Subcutaneous adipose tissue (tissue), 4 donors: ENCODE results near the gene GTPBP2. TPM values are rescaled to one million over a fixed set of nuclear protein-coding genes. Genes with fewer than 3 reads are reported as not detected.

ENCODE experiments used
- total RNA-seq, 4 donors: library from RNA; depleted of rRNA; stranded (reverse); fragments of >200 nt; gene quantifications; one replicate each; pipeline ENCODE4 v1.1.0, GENCODE V29; 2016
- TF ChIP-seq, protein P1 (sequence below): fragments of 450-650 bp; IDR thresholded peaks from one replicate; pipeline ENCODE4 v1.5.1; 2016; ENCODE audit warnings: low read depth, mild to moderate bottlenecking, control low read depth, antibody characterized with exemption, moderate library complexity

The GTPBP2 gene
- total RNA-seq, 4 donors from 2014 or later = 36.4 to 54.6 (median 46.0) TPM

DNA sequence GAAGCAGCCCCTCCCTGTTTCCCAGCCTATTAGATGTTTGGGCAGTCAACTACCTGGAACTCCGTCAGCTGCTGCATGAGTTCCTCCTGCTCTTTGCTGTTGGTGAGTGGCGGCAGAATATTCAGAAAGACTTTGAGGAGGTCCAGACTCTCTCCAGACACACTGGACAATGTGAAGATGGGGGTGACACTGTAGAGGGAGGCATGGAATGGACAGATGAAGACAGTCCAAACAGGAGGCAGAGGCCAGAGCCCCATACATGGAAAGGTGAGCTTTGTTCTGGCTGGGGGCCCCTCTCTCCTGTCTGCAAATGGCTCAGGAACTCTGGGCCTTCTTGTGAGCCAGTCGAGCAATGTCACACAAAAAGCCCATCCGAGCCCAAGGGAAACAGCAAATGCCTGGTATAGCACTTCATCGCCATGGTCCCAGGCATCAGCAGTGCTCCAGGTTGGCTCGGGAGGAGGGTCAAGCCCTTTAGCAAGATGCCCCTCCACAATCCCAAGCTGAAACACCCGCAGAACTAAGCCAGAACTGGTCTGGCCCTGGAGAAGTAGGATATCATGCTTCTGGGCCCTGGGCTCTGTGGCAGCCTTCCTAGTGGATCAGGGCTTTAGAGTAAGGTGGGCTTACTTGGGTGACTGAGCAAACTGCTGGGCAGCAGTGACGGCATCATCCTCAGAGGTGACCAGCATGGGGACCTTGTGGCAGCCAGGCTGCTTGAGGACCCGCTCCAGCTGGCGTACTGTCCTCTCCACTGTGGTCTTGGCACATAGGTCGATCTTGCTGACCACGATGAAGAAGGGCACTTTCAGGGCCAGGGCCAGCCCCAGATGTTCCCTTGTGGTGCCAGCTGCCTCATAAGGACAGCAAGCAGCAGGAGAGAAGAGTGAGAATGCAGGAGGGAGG lies 4.9 kb downstream of the GTPBP2 start:
- TF ChIP-seq, protein P1, sequence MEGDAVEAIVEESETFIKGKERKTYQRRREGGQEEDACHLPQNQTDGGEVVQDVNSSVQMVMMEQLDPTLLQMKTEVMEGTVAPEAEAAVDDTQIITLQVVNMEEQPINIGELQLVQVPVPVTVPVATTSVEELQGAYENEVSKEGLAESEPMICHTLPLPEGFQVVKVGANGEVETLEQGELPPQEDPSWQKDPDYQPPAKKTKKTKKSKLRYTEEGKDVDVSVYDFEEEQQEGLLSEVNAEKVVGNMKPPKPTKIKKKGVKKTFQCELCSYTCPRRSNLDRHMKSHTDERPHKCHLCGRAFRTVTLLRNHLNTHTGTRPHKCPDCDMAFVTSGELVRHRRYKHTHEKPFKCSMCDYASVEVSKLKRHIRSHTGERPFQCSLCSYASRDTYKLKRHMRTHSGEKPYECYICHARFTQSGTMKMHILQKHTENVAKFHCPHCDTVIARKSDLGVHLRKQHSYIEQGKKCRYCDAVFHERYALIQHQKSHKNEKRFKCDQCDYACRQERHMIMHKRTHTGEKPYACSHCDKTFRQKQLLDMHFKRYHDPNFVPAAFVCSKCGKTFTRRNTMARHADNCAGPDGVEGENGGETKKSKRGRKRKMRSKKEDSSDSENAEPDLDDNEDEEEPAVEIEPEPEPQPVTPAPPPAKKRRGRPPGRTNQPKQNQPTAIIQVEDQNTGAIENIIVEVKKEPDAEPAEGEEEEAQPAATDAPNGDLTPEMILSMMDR = no peak

DNA sequence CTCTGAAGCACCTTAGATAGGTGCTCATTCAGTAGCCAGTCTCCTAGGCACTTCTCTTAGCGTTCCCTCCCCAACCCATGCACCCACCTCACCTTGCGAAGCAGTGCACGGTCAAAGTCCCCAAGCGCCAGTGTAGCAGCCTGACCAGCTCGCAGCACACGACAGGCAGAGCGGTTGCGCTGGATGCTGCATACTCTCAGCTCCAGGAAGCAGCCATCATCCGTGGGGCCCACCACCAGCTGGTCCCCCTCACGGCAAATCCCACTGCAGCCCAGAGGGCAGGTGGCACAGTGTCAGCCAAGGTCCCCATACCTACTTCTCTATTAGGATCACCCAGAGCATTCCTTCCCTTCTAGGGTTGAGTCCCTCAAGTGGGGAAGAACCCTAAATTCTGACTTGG lies 6.5 kb downstream of the GTPBP2 start:
- TF ChIP-seq, protein P1 = no peak

DNA sequence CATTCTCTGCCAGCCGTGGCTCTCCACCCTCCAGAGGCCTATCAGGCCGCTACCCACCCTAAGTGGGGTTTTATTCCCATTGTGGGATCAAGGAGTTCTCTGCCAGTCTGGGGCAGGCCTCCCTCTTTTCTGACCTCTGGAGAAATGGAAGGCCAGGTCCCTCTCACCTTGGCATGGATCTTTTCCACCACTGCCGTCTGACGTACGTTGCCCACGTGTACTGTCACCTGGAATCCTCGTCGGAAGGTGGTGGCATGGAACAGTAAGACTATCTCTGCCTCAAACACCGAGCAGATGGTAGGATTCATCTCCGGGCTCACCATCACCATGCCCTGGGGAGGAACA lies 7.3 kb downstream of the GTPBP2 start:
- TF ChIP-seq, protein P1 = no peak

DNA sequence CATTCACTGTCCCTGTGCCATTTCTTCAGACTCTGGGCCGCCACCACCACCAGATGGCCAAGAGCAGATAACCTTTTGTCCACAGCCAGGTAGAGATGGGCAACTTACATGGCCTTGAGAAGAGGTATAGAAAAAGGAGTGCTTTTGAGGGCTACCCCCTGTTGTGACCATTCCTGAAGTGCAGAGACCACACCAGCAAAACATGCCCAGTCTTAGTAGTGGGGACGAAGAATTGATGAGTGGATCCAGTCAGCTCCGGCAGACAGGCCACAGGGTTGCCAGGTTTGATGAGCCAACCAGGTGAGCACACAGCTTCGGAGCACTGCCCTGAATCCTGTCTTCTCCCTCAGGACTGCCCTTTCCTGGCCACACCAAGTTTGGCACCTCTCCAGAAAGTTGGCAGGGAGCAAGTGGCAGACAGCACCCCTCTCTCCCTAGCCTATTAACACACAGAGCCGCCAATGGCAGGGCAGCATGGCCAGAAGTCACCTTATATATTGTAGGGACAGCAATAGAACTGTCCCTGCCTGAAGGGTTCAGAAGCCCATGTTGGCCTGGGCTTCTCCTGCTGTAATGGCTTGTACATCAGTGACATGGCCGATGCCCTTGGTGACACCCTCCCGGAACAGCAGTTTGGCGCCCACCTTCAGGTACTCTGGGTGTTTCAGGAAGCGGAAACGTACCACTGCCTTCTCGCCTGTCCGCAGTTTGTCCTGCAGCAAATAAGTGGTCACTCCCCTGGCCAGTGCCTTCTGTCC lies 7.8 kb downstream of the GTPBP2 start:
- TF ChIP-seq, protein P1 = no peak

DNA sequence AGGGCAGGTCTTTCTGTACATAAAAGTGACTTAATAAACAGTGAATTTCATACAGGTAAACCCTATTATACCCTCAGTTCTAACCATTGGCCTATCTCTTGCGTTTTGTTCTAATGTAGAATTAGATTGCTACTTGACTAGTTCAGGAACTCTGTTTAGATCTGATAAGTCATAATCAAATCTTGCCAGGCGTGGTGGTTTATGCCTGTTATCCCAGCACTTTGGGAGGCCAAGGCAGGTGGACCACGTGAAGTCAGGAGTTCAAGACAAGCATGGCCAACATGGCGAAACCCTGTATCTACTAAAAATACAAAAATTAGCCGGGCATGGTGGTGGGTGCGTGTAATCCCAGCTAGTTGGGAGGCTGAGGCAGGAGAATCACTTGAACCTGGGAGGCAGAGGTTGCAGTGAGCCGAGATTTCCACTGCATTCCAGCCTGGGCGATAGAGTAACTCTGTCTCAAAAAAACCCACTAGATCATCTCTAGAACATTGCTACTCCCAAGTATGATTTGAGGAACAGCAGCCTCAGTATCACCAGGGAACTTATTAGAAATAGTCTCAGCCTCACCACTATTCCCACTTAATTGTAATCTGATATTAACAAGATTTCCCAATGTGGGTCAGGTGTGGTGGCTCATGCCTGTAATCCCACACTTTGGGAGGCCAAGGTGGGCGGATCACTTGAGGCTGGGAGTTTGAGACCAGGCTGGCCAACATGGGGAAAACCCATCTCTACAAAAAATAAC lies 12.2 kb downstream of the GTPBP2 start:
- TF ChIP-seq, protein P1 = no peak

DNA sequence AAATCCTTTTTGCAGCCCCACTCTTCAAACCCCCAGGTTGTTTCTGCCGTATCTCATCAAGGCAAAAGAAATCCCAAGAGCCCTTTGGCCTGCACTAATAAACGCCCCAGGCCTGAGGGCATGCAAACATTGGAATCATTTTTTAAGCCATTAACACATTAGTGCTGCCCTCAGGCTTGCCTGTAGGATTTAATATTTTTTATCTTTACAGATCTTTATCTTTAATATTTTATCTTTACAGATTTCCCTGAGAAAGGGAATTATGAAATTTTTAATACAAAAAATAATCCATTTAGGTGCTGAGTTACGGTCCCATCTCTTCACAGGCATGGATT lies 14.7 kb downstream of the GTPBP2 start:
- TF ChIP-seq, protein P1 = no peak
